DND-41 (cell line): ENCODE results near the gene BMP3.

ENCODE experiments used
- CTCF ChIP-seq: IDR thresholded peaks from 2 replicates; pipeline ENCODE4 v1.5.1; 2012; ENCODE audit warnings: borderline replicate concordance, low read length, moderate library complexity, mild to moderate bottlenecking; ENCODE audit not compliant: poor library complexity, severe bottlenecking; ENCODE audit errors: extremely low read depth
- EZH2 ChIP-seq: IDR thresholded peaks from 3 replicates; pipeline ENCODE4 v1.6.1; 2012; ENCODE audit warnings: borderline replicate concordance, low read depth, mild to moderate bottlenecking, moderate library complexity, low read length, inconsistent platforms; ENCODE audit not compliant: severe bottlenecking

- TF ChIP-seq CTCF = no peak
- TF ChIP-seq EZH2 = no peak
Observed at GRCh38 chr4:81061344-81061730, 30.8 kb downstream of the BMP3 start.
